ENCODE measurements around the gene HYDIN. TPM values are rescaled to one million over a fixed set of nuclear protein-coding genes. Genes with fewer than 3 reads are reported as not detected.
A peak's percentile ranks its signal among the peaks of the same experiment; 100 is the strongest.

The HYDIN gene
- polyA plus RNA-seq, 2 donors = 0.02 to 0.20 TPM

- Histone ChIP-seq H3K4me1 (ENCODE audit: control insufficient read depth in 2 of 2, insufficient read depth in 2 of 2, low read length in 1 of 2) (no peaks in the 10 kb centered on the region), H3K9me3 (ENCODE audit: control insufficient read depth in 2 of 2, insufficient read depth in 1 of 2, low read depth in 1 of 2, low read length in 1 of 2) (no peaks in the 10 kb centered on the region), H3K27ac (ENCODE audit: low read depth in 2 of 2, low read length in 1 of 2) (no peak overlapping the region), H3K4me3 (ENCODE audit: low read depth in 1 of 2, low read length in 2 of 2) (no peak overlapping the region), H3K36me3 (ENCODE audit: control insufficient read depth in 2 of 2, insufficient read depth in 2 of 2, low read length in 1 of 2) (no peaks in the 10 kb centered on the region), H3K27me3 (ENCODE audit: control insufficient read depth in 1 of 2, insufficient read depth in 2 of 2, low read length in 2 of 2) (no peaks in the 10 kb centered on the region)
- 29 to 61% methylated on average over 1 of the region's 1 CpG for WGBS, 2 donors
Observed at GRCh38 chr16:71257768-71258167, 27.2 kb upstream of the HYDIN start.

- Histone ChIP-seq H3K27me3 (ENCODE audit: control insufficient read depth in 1 of 2, insufficient read depth in 2 of 2, low read length in 2 of 2) (no peaks in the 10 kb centered on the region), H3K4me3 (ENCODE audit: low read depth in 1 of 2, low read length in 2 of 2) (no peak overlapping the region), H3K9me3 (ENCODE audit: control insufficient read depth in 2 of 2, insufficient read depth in 1 of 2, low read depth in 1 of 2, low read length in 1 of 2) (no peaks in the 10 kb centered on the region), H3K36me3 (ENCODE audit: control insufficient read depth in 2 of 2, insufficient read depth in 2 of 2, low read length in 1 of 2) (no peaks in the 10 kb centered on the region), H3K4me1 (ENCODE audit: control insufficient read depth in 2 of 2, insufficient read depth in 2 of 2, low read length in 1 of 2) (no peaks in the 10 kb centered on the region), H3K27ac (ENCODE audit: low read depth in 2 of 2, low read length in 1 of 2) (no peak overlapping the region)
- WGBS, 2 donors = 41 to 46% methylated on average over 6 of the region's 6 CpGs
Observed at GRCh38 chr16:71255721-71256120, 25.2 kb upstream of the HYDIN start.

- Histone ChIP-seq H3K27me3 (ENCODE audit: control insufficient read depth in 1 of 2, insufficient read depth in 2 of 2, low read length in 2 of 2) (no peaks in the 10 kb centered on the region), H3K27ac (ENCODE audit: low read depth in 2 of 2, low read length in 1 of 2) (no peak overlapping the region), H3K9me3 (ENCODE audit: control insufficient read depth in 2 of 2, insufficient read depth in 1 of 2, low read depth in 1 of 2, low read length in 1 of 2) (no peaks in the 10 kb centered on the region), H3K36me3 (ENCODE audit: control insufficient read depth in 2 of 2, insufficient read depth in 2 of 2, low read length in 1 of 2) (no peaks in the 10 kb centered on the region), H3K4me3 (ENCODE audit: low read depth in 1 of 2, low read length in 2 of 2) (no peak overlapping the region), H3K4me1 (ENCODE audit: control insufficient read depth in 2 of 2, insufficient read depth in 2 of 2, low read length in 1 of 2) (no peaks in the 10 kb centered on the region)
- 67 to 81% methylated on average over 4 of the region's 4 CpGs for WGBS, 2 donors
Observed at GRCh38 chr16:71254832-71255525, 24.5 kb upstream of the HYDIN start.

DNA sequence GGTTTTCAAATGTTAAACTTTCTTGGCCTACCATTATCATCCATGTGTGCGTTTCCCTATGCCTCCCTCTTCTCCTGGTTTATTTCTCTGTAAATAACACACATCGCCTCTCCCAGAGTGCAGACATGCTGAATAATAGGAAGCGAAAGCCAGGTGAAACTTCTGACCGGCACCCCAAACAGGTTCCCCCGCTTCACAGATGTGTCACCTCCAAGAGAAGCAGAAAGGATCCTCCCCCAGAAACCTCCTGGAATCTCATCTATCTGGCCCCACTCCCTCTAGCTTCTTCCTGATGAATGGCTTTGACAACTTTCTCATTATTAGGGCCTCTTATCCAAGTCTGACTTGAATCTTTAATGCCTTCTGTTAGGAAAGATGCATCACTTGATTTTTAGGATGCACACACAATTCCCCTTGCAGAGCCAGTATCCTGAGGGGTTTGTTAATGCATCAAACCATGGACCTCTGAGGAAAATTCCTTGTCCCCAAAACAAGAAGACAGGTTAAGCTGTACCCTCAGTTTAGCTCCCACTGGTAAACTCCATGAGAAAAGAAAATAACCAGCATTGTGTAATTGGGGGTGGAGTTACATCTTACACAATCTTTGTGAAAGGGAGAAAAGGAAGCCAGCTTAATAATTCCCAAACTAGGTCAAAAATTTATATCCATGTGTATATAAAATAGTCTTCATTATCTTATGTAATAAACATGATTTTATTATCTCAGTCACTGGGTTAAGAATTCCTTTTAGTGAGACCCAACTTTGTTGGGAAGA lies 20.1 kb upstream of the HYDIN start:
- no peaks in the 10 kb centered on the region for H3K36me3 ChIP-seq (ENCODE audit: control insufficient read depth in 2 of 2, insufficient read depth in 2 of 2, low read length in 1 of 2)
- no peaks in the 10 kb centered on the region for H3K4me1 ChIP-seq (ENCODE audit: control insufficient read depth in 2 of 2, insufficient read depth in 2 of 2, low read length in 1 of 2)
- H3K27me3 ChIP-seq (ENCODE audit: control insufficient read depth in 1 of 2, insufficient read depth in 2 of 2, low read length in 2 of 2) = peaks cover 0 to 2% of the 10 kb centered on the region in 2 donors
- H3K9me3 ChIP-seq (ENCODE audit: control insufficient read depth in 2 of 2, insufficient read depth in 1 of 2, low read depth in 1 of 2, low read length in 1 of 2) = no peaks in the 10 kb centered on the region
- peak overlapping the region; percentile 6 to 22 for H3K27ac ChIP-seq (ENCODE audit: low read depth in 2 of 2, low read length in 1 of 2)
- 57 to 73% methylated on average over 5 of the region's 5 CpGs for WGBS, 2 donors
- no peak overlapping the region for H3K4me3 ChIP-seq (ENCODE audit: low read depth in 1 of 2, low read length in 2 of 2)

DNA sequence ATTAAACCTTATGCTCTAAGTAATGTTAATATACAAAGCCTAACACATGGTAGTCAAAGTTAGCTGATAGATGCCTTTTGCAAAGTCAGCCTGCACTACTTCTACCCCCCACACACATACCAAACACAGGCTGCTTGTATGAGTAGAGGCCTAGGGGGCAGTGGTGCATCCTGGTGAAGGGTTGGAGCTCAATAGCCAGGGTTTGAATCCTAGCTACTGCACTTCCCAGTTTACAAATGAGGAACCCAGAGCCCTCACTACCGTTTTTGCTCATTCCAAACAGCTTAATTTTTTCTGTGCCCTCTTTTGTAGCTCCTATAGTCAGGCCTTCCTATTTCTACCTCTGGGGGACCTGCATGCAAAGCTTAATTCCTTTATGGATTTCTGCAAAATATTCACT lies 18.9 kb upstream of the HYDIN start:
- no peak overlapping the region for H3K27ac ChIP-seq (ENCODE audit: low read depth in 2 of 2, low read length in 1 of 2)
- no peaks in the 10 kb centered on the region for H3K4me1 ChIP-seq (ENCODE audit: control insufficient read depth in 2 of 2, insufficient read depth in 2 of 2, low read length in 1 of 2)
- peaks cover 0 to 2% of the 10 kb centered on the region in 2 donors for H3K27me3 ChIP-seq (ENCODE audit: control insufficient read depth in 1 of 2, insufficient read depth in 2 of 2, low read length in 2 of 2)
- H3K36me3 ChIP-seq (ENCODE audit: control insufficient read depth in 2 of 2, insufficient read depth in 2 of 2, low read length in 1 of 2) = no peaks in the 10 kb centered on the region
- 39 to 40% methylated on average over 1 of the region's 1 CpG for WGBS, 2 donors
- no peak overlapping the region for H3K4me3 ChIP-seq (ENCODE audit: low read depth in 1 of 2, low read length in 2 of 2)
- H3K9me3 ChIP-seq (ENCODE audit: control insufficient read depth in 2 of 2, insufficient read depth in 1 of 2, low read depth in 1 of 2, low read length in 1 of 2) = no peaks in the 10 kb centered on the region

GRCh38 chr16:71247478-71247877 lies 17.0 kb upstream of the HYDIN start:
- H3K27ac ChIP-seq (ENCODE audit: low read depth in 2 of 2, low read length in 1 of 2) = no peak overlapping the region
- no peaks in the 10 kb centered on the region for H3K4me1 ChIP-seq (ENCODE audit: control insufficient read depth in 2 of 2, insufficient read depth in 2 of 2, low read length in 1 of 2)
- 87 to 90% methylated on average over 7 of the region's 7 CpGs for WGBS, 2 donors
- peaks cover 0 to 2% of the 10 kb centered on the region in 2 donors for H3K27me3 ChIP-seq (ENCODE audit: control insufficient read depth in 1 of 2, insufficient read depth in 2 of 2, low read length in 2 of 2)
- H3K36me3 ChIP-seq (ENCODE audit: control insufficient read depth in 2 of 2, insufficient read depth in 2 of 2, low read length in 1 of 2) = no peaks in the 10 kb centered on the region
- H3K9me3 ChIP-seq (ENCODE audit: control insufficient read depth in 2 of 2, insufficient read depth in 1 of 2, low read depth in 1 of 2, low read length in 1 of 2) = no peaks in the 10 kb centered on the region
- no peak overlapping the region for H3K4me3 ChIP-seq (ENCODE audit: low read depth in 1 of 2, low read length in 2 of 2)

- no peaks in the 10 kb centered on the region for H3K9me3 ChIP-seq (ENCODE audit: control insufficient read depth in 2 of 2, insufficient read depth in 1 of 2, low read depth in 1 of 2, low read length in 1 of 2)
- no peaks in the 10 kb centered on the region for H3K4me1 ChIP-seq (ENCODE audit: control insufficient read depth in 2 of 2, insufficient read depth in 2 of 2, low read length in 1 of 2)
- no peak overlapping the region for H3K4me3 ChIP-seq (ENCODE audit: low read depth in 1 of 2, low read length in 2 of 2)
- H3K27me3 ChIP-seq (ENCODE audit: control insufficient read depth in 1 of 2, insufficient read depth in 2 of 2, low read length in 2 of 2) = peaks cover 0 to 2% of the 10 kb centered on the region in 2 donors
- no peak overlapping the region for H3K27ac ChIP-seq (ENCODE audit: low read depth in 2 of 2, low read length in 1 of 2)
- H3K36me3 ChIP-seq (ENCODE audit: control insufficient read depth in 2 of 2, insufficient read depth in 2 of 2, low read length in 1 of 2) = no peaks in the 10 kb centered on the region
Observed at GRCh38 chr16:71246309-71246708, 15.8 kb upstream of the HYDIN start.

DNA sequence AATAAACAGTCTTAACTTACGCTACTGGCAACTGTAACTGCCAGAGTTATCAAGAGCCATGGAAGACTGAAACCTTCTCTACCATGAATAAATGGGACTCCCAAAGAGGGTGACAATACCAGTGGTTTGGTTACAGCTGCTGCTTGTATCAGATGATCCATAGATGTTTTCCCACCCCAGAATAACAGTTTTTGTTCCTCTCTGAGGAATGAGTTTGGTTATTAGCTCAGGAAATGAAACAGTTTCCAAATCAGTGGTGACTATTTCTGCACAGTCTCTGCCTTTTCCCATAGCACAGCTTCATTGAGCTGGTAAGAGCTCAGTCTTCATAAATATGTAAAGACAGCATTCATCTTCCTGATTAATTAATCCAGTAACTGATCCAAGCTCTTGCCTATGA lies 14.0 kb upstream of the HYDIN start:
- WGBS, 2 donors = 91% methylated on average over 1 of the region's 1 CpG
- H3K36me3 ChIP-seq (ENCODE audit: control insufficient read depth in 2 of 2, insufficient read depth in 2 of 2, low read length in 1 of 2) = no peaks in the 10 kb centered on the region
- no peaks in the 10 kb centered on the region for H3K4me1 ChIP-seq (ENCODE audit: control insufficient read depth in 2 of 2, insufficient read depth in 2 of 2, low read length in 1 of 2)
- no peaks in the 10 kb centered on the region for H3K9me3 ChIP-seq (ENCODE audit: control insufficient read depth in 2 of 2, insufficient read depth in 1 of 2, low read depth in 1 of 2, low read length in 1 of 2)
- peaks cover 0 to 2% of the 10 kb centered on the region in 2 donors for H3K27me3 ChIP-seq (ENCODE audit: control insufficient read depth in 1 of 2, insufficient read depth in 2 of 2, low read length in 2 of 2)
- H3K27ac ChIP-seq (ENCODE audit: low read depth in 2 of 2, low read length in 1 of 2) = no peak overlapping the region
- H3K4me3 ChIP-seq (ENCODE audit: low read depth in 1 of 2, low read length in 2 of 2) = no peak overlapping the region

DNA sequence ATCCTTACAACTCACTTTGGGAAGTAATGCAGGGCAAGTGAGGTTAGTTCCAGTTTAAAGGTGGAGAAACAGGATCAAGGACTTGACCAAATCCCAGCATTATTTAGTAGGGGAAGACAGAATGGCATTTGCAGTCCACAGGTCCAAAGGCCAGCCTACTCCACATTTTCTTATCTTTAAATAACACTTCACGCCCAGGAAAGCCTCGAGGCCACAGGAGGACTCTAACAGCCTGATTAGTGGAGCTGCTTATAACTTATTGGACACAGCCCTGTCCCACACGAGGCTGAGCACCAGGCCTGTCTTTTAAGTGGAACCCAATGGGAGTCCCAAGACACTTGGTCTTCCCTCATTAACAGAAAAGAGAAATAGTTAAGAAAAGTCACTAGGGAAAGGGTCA lies 12.1 kb upstream of the HYDIN start:
- WGBS, 2 donors = 45 to 50% methylated on average over 3 of the region's 3 CpGs
- Histone ChIP-seq H3K4me1 (ENCODE audit: control insufficient read depth in 2 of 2, insufficient read depth in 2 of 2, low read length in 1 of 2) (no peaks in the 10 kb centered on the region), H3K9me3 (ENCODE audit: control insufficient read depth in 2 of 2, insufficient read depth in 1 of 2, low read depth in 1 of 2, low read length in 1 of 2) (no peaks in the 10 kb centered on the region), H3K4me3 (ENCODE audit: low read depth in 1 of 2, low read length in 2 of 2) (no peak overlapping the region), H3K27ac (ENCODE audit: low read depth in 2 of 2, low read length in 1 of 2) (no peak overlapping the region), H3K36me3 (ENCODE audit: control insufficient read depth in 2 of 2, insufficient read depth in 2 of 2, low read length in 1 of 2) (no peaks in the 10 kb centered on the region), H3K27me3 (ENCODE audit: control insufficient read depth in 1 of 2, insufficient read depth in 2 of 2, low read length in 2 of 2) (peaks cover 0 to 2% of the 10 kb centered on the region in 2 donors)

DNA sequence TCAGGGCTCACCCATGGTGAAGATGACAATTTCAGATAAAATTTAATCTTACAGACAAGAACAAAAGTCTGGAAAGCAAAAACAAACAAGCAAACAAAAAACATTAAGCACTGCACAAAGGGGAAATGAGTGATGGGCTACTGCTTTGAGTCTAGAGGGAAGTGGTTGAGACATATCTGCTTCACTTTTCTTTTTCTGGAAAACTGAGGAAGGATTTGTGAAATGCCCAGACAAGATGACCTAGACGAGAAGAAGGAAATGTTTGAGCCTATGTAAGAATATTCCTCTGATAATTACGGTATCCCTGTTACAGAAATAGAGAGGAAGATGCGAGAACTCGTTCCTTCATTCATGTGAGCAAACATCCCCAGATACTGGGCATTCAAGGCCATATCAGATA lies 11.5 kb upstream of the HYDIN start:
- 74 to 86% methylated on average over 4 of the region's 4 CpGs for WGBS, 2 donors
- Histone ChIP-seq H3K4me3 (ENCODE audit: low read depth in 1 of 2, low read length in 2 of 2) (no peak overlapping the region), H3K4me1 (ENCODE audit: control insufficient read depth in 2 of 2, insufficient read depth in 2 of 2, low read length in 1 of 2) (no peaks in the 10 kb centered on the region)

More for the DNA sequence above, 11.5 kb upstream of the HYDIN start:
- Histone ChIP-seq H3K27ac (ENCODE audit: low read depth in 2 of 2, low read length in 1 of 2) (no peak overlapping the region), H3K36me3 (ENCODE audit: control insufficient read depth in 2 of 2, insufficient read depth in 2 of 2, low read length in 1 of 2) (no peaks in the 10 kb centered on the region), H3K9me3 (ENCODE audit: control insufficient read depth in 2 of 2, insufficient read depth in 1 of 2, low read depth in 1 of 2, low read length in 1 of 2) (no peaks in the 10 kb centered on the region), H3K27me3 (ENCODE audit: control insufficient read depth in 1 of 2, insufficient read depth in 2 of 2, low read length in 2 of 2) (peaks cover 0 to 2% of the 10 kb centered on the region in 2 donors)

Data from esophagus (tissue), 2 donors.